SK-N-SH treated with all-trans-retinoic acid at 6 μM for 48 hours (cell line): Measurements from ENCODE around the gene PRMT3.
"Not testable (repeated sequence)": the region's sequence is repeated elsewhere in the genome, so short reads cannot be mapped to it uniquely, and the experiment has no call there.

Source experiments
- CSDC2 ChIP-seq: fragments of 250-450 bp; sonication (Bioruptor Pico); IDR thresholded peaks from 2 replicates; pipeline ENCODE4 v1.5.0; 2020; ENCODE audit warnings: mild to moderate bottlenecking, moderate library complexity
- GLIS3 ChIP-seq: fragments of 250-450 bp; sonication (Bioruptor Pico); IDR thresholded peaks from 2 replicates; pipeline ENCODE4 v1.5.0; 2020; ENCODE audit warnings: mild to moderate bottlenecking, moderate library complexity
- PATZ1 ChIP-seq: fragments of 250-450 bp; sonication (Bioruptor Pico); IDR thresholded peaks from 2 replicates; pipeline ENCODE4 v1.8.0; 2020; ENCODE audit warnings: mild to moderate bottlenecking, moderate library complexity, borderline replicate concordance
- SNAI2 ChIP-seq: fragments of 250-450 bp; sonication (Bioruptor Pico); IDR thresholded peaks from 2 replicates; pipeline ENCODE4 v1.5.0; 2020; ENCODE audit warnings: mild to moderate bottlenecking, moderate library complexity
- TSHZ2 ChIP-seq: fragments of 250-450 bp; sonication (Bioruptor Pico); IDR thresholded peaks from 2 replicates; pipeline ENCODE4 v1.5.0; 2020; ENCODE audit warnings: mild to moderate bottlenecking, moderate library complexity
- ZFP3 ChIP-seq: fragments of 250-450 bp; sonication (Bioruptor Pico); IDR thresholded peaks from 2 replicates; pipeline ENCODE4 v1.5.0; 2020; ENCODE audit warnings: mild to moderate bottlenecking, moderate library complexity
- ZFP30 ChIP-seq: fragments of 450-650 bp; formaldehyde crosslinking; IDR thresholded peaks from 2 replicates; pipeline ENCODE4 v1.5.0; 2022; ENCODE audit warnings: mild to moderate bottlenecking, moderate library complexity
- ZNF565 ChIP-seq: fragments of 450-650 bp; formaldehyde crosslinking; conservative IDR thresholded peaks from 2 replicates; pipeline ENCODE4 v1.5.0; 2020; ENCODE audit warnings: low read depth, mild to moderate bottlenecking, moderate library complexity

GRCh38 chr11:20385996-20386395, 1.5 kb upstream of the PRMT3 start:
- not testable (repeated sequence) for TF ChIP-seq CSDC2; PATZ1 (CRISPR knock-in tag); ZFP3 (CRISPR knock-in tag); TSHZ2; SNAI2; ZFP30; GLIS3 (CRISPR knock-in tag); ZNF565
